Heart right ventricle (tissue), 16 donors: ENCODE measurements around the gene PIM2. TPM values are rescaled to one million over a fixed set of nuclear protein-coding genes. Genes with fewer than 3 reads are reported as not detected.

ENCODE experiments used
- ATAC-seq, 8 donors: fragments of 200-7000 bp; cut with Tn5 transposase; one replicate each; pipeline ENCODE4 v1.9.1; 2020; ENCODE audit warnings: mild to moderate bottlenecking in 8 of 8, moderate library complexity in 8 of 8, moderate number of reproducible peaks in 1 of 8
- DNase-seq, 2 donors: peaks; one replicate each; pipeline ENCODE4 v3.0.0-alpha.2; 2020
- H3K27ac ChIP-seq, 10 donors: fragments of 200-600 bp; sonication (generic) in 2 of 10; one replicate each; pipeline versions ENCODE4 v1.5.0 to v1.8.0; 2020 to 2022; ENCODE audit warnings: mild to moderate bottlenecking in 3 of 10
- H3K27me3 ChIP-seq, 7 donors: fragments of 200-600 bp; one replicate each; pipeline ENCODE4 v1.8.0; 2021 to 2022; ENCODE audit warnings: mild to moderate bottlenecking in 2 of 7
- H3K36me3 ChIP-seq, 9 donors: fragments of 200-600 bp; sonication (generic) in 1 of 9; one replicate each; pipeline versions ENCODE4 v1.5.0 to v1.8.0; 2020 to 2022; ENCODE audit warnings: mild to moderate bottlenecking in 2 of 9
- H3K4me1 ChIP-seq, 9 donors: fragments of 200-600 bp; sonication (generic) in 1 of 9; one replicate each; pipeline versions ENCODE4 v1.5.0 to v1.8.0; 2020 to 2022; ENCODE audit warnings: mild to moderate bottlenecking in 4 of 9
- H3K4me3 ChIP-seq, 10 donors: fragments of 200-600 bp; sonication (generic) in 2 of 10; one replicate each; pipeline versions ENCODE4 v1.5.0 to v1.8.0; 2020 to 2022; ENCODE audit warnings: mild to moderate bottlenecking in 7 of 10, moderate library complexity in 2 of 10
- H3K9me3 ChIP-seq, 11 donors: fragments of 200-600 bp in 10 of 11; sonication (generic) in 2 of 11; one replicate each; pipeline versions ENCODE4 v1.5.0 to v1.8.0; 2013 to 2022; ENCODE audit warnings: mild to moderate bottlenecking in 2 of 11, control low read depth in 1 of 11, moderate library complexity in 1 of 11
- CTCF ChIP-seq, 9 donors: fragments of 200-600 bp; sonication (generic) in 2 of 9; IDR thresholded peaks; one replicate each; pipeline versions ENCODE4 v1.5.0 to v1.8.0; 2021 to 2022; ENCODE audit warnings: antibody characterized with exemption in 9 of 9, mild to moderate bottlenecking in 5 of 9, moderate library complexity in 1 of 9
- WGBS, 2 donors: extraction: QIAGEN DNeasy Blood & Tissue Kit; methylation state at CpG; one replicate each; pipeline ENCODE4 v1.1.7; 2013; ENCODE audit warnings: inconsistent platforms in 1 of 2; 5-methylcytosine and 5-hydroxymethylcytosine counted together
- intact Hi-C, 10 donors: fragments of 100-400 bp; cut with DNase I; formaldehyde crosslinking; loops; one replicate each; pipeline versions ENCODE4 v1.11.1 to v1.14.2; 2022
- polyA plus RNA-seq, 2 donors: library from polyadenylated mRNA; stranded (reverse); fragments of 200-250 nt; gene quantifications; one replicate each; pipeline ENCODE4 v1.2.3, GENCODE V29; 2013
- total RNA-seq, 10 donors: library from RNA; stranded (reverse); fragmentation: NEBNext Ultra II Directional in 3 of 10; extraction: Animal tissue kit (Norgen Biotek cat#: 25700) in 3 of 10; gene quantifications; one replicate each; pipeline versions ENCODE4 v1.2.1 to v1.2.4, GENCODE V29; 2021 to 2023
- donor health status: Arrhythmogenic right ventricular cardiomyopathy.
- donor health status: ischemic (EF 13 %, LVEDD 7.1; RV severe dilation, severe dysfunction).
- donor health status: healthy with polysubstance abuse.
- donor health status: DM: no; HTN: yes; CAD: no.
- donor health status: DM: no; HTN: no; CAD: no.
- donor health status: ischemic (EF 25% LVEDD 6.9; RV normal size, moderate dysfunction).
- donor health status: ischemic (EF 25% LVEDD 5.7; RV mildly dilated, moderate dysfunction).
- donor health status: healthy.
- donor health status: DM: yes; HTN: yes; CAD: no.
- donor health status: Ischemic cardiomyopathy.
- donor health status: ischemic (EF 35%, LVEDD 5.7; RV mildly dilated, moderate dysfunction).
- donor health status: nonischemic (EF 11% LVEDD 7.7; RV severe dilation, severe dysfunction).
- donor health status: DM: yes; HTN: yes; CAD: no.
- donor health status: PGD.
- donor health status: ischemic (EF 29% LVEDD 5.4; RV normal size, mild dysfunction).
- donor health status: nonischemic (EF 23%, LVEDD 6.1; RV moderate dilation, normal function).

The PIM2 gene
- total and polyA plus RNA-seq, 12 donors, result 1.8 to 14.0 (median 3.3) TPM

GRCh38 chrX:48918301-48918642 lies 552 bp downstream of the PIM2 start:
- 5 to 16% methylated on average over 16 to 23 of the region's 23 CpGs for WGBS, 2 donors
- no peak for ATAC-seq
- Histone ChIP-seq H3K27me3 (no peaks in the 10 kb centered on the region), H3K4me1 (peaks cover 0 to 31% (median 4%) of the 10 kb centered on the region in 9 donors), H3K9me3 (no peaks in the 10 kb centered on the region), H3K27ac (peak overlapping the region in 9 of 10 donors; percentile 67 to 91 (median 73)), H3K36me3 (peaks cover 0 to 38% (median 0%) of the 10 kb centered on the region in 9 donors), H3K4me3 (peak overlapping the region; percentile 38 to 68 (median 60))
- no peak for TF ChIP-seq CTCF (IDR thresholded peaks at IDR 0.05)
- intact Hi-C loops, result loop anchor here in 3 of 10 donors (10.0 kb wide), 2 partner anchors 273 to 1263 kb away; partner anchors contain the start of genes ELK1 (in 1 of the 3) and UXT (in 1 of the 3)
- no peak for DNase-seq

DNA sequence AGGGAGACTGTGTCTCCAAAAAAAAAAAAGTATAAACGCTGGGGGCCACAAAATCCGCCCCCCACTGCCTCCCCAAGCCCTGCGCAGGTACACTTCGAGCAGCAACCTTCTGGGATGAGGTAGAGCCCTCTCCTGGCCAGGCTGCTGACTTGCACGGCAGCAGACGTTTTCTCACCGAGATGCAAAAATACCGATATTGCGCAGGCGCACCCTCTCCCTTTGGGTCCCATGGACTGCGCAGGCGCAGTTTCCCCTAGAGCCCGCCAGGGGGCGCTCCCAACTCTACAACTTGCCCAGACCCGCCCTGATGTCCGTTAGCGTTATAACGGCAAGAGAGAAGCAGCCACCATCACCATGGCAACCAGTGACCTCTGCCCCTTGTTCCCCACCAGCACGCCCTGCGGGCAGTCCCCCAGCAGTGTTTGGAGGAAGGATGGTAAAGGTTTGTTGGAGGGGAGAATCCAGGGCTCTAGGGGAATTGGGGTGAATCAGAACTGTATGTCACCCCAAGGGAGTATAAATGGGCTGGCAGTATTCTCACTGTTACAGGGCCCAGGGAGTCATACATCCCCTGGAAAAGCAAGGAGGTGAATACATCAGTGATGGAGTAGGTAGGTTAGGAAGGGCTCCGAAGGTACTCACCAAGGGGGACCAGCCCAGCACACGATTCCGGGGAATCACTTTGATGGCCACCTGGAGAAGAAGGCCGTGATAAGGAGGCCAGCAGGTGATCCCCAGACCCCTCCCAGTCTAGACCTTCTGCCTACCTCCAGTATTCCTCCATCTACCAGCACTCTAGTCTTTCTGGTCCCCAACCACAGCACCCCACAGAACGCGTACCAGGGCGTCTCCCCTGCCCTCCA lies 1.5 kb downstream of the PIM2 start:
- Histone ChIP-seq H3K36me3 (peaks cover 0 to 29% (median 0%) of the 10 kb centered on the region in 9 donors), H3K4me3 (peak overlapping the region in 5 of 10 donors; percentile 7 to 68 (median 32)), H3K4me1 (peaks cover 0 to 32% (median 4%) of the 10 kb centered on the region in 9 donors), H3K27me3 (no peaks in the 10 kb centered on the region), H3K27ac (peak overlapping the region in 5 of 10 donors; percentile 6 to 91 (median 25)), H3K9me3 (no peaks in the 10 kb centered on the region)
- 12 to 22% methylated on average over 23 to 27 of the region's 27 CpGs for WGBS, 2 donors
- TF ChIP-seq CTCF (IDR thresholded peaks at IDR 0.05), result peak; percentile 79 to 95 (median 92)
- intact Hi-C loops, result loop anchor here in 3 of 10 donors (10.0 kb wide), 2 partner anchors 273 to 1263 kb away; partner anchors contain the start of genes ELK1 (in 1 of the 3) and UXT (in 1 of the 3)
- ATAC-seq (peak; percentile 61 to 81 (median 73)), DNase-seq (peak; percentile 85 to 86)

DNA sequence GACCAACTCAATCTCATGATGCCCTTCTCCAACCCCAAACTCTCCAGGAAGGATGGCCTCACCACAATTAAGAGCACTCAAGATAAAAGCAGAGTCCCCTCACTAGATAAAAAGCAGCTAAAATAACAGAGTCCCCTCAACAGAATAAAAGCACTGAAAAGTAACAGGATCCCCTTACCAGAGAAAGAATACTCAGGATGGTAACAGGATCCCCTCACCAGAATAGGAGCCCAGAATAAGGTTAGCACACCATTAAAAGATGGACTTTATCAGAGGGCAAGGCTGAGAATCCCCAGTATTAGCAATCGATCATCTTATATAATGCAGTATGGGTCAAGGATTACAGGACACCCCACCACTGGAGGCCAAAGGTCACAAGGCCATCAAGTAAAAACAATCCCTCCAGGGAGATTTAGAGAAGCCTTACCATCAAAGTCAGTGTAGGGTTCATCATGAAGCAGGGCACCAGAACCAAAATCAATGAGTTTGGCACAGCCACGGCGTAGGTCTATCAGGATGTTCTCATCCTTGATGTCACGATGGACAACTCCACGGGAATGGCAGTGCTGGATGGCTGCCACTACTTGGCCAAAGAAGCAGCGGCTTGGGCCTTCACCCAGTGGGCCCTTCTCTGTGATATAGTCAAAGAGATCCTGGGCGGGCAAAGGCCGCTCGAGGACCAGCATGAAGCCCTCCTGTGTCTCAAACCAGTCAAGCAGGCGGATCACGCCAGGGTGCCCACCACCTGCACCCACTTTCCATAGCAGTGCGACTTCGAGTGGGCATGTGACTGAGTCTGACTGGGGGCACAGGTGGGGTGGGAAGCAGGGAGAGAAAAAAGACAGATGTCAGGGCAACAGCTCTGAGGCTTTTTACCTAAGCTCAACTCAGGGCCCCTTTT lies 4.0 kb downstream of the PIM2 start:
- intact Hi-C loops, result loop anchor here in 3 of 10 donors (10.0 kb wide), 2 partner anchors 270 to 1260 kb away; partner anchors contain the start of genes ELK1 (in 1 of the 3) and UXT (in 1 of the 3)
- Histone ChIP-seq H3K4me3 (peak overlapping the region in 1 of 10 donors; percentile 0), H3K27ac (no peak overlapping the region), H3K9me3 (no peaks in the 10 kb centered on the region), H3K4me1 (peaks cover 0 to 43% (median 15%) of the 10 kb centered on the region in 9 donors), H3K36me3 (peaks cover 0 to 27% (median 0%) of the 10 kb centered on the region in 9 donors), H3K27me3 (no peaks in the 10 kb centered on the region)
- TF ChIP-seq CTCF (IDR thresholded peaks at IDR 0.05), result no peak
- no peak for ATAC-seq
- no peak for DNase-seq
- 89 to 92% methylated on average over 10 to 13 of the region's 13 CpGs for WGBS, 2 donors
